Cardiac muscle cell (in vitro differentiated cells and primary cell): ENCODE data around the gene TEX29. TPM values are rescaled to one million over a fixed set of nuclear protein-coding genes. Genes with fewer than 3 reads are reported as not detected.

Source experiments
- DNase-seq, 2 donors: peaks; one replicate each; pipeline versions ENCODE4 v3.0.0 to v3.0.0-alpha.2; 2010 to 2017; ENCODE audit warnings: low read depth in 1 of 2, low spot score in 1 of 2
- H3K27ac ChIP-seq: fragments of 200-600 bp; sonication (generic); 2 replicates; pipeline ENCODE4 v1.5.1; 2016
- H3K27me3 ChIP-seq: fragments of 200-600 bp; sonication (generic); 2 replicates; pipeline ENCODE4 v1.6.0; 2016; ENCODE audit warnings: control low read depth
- H3K36me3 ChIP-seq: fragments of 200-600 bp; sonication (generic); 2 replicates; pipeline ENCODE4 v1.5.1; 2016; ENCODE audit warnings: control low read depth
- H3K4me1 ChIP-seq: fragments of 200-600 bp; sonication (generic); 2 replicates; pipeline ENCODE4 v1.8.1; 2017; ENCODE audit warnings: low read depth, mild to moderate bottlenecking, mixed run types
- H3K4me3 ChIP-seq: fragments of 200-600 bp; sonication (generic); 2 replicates; pipeline ENCODE4 v1.5.1; 2016; ENCODE audit warnings: mild to moderate bottlenecking
- H3K9me3 ChIP-seq: fragments of 200-600 bp; sonication (generic); 2 replicates; pipeline ENCODE4 v1.5.1; 2017; ENCODE audit warnings: low read depth, mild to moderate bottlenecking, control low read depth
- CTCF ChIP-seq: IDR thresholded peaks from 2 replicates; pipeline ENCODE4 v1.5.1; 2012; ENCODE audit warnings: low read depth, mild to moderate bottlenecking, low read length
- polyA plus RNA-seq: library from polyadenylated mRNA; unstranded; fragments of >200 nt; fragmentation: Nextera tagmentation; extraction: Ambion mirVana; gene quantifications from 2 replicates; pipeline ENCODE4 v1.2.1, GENCODE V29; 2016
- total RNA-seq: library from RNA; depleted of rRNA; stranded (reverse); fragments of >200 nt; gene quantifications from 2 replicates; pipeline ENCODE4 v1.2.3, GENCODE V29; 2016

TEX29 gene
- total and polyA plus RNA-seq, 2 experiments from 2014 or later = not detected

DNA sequence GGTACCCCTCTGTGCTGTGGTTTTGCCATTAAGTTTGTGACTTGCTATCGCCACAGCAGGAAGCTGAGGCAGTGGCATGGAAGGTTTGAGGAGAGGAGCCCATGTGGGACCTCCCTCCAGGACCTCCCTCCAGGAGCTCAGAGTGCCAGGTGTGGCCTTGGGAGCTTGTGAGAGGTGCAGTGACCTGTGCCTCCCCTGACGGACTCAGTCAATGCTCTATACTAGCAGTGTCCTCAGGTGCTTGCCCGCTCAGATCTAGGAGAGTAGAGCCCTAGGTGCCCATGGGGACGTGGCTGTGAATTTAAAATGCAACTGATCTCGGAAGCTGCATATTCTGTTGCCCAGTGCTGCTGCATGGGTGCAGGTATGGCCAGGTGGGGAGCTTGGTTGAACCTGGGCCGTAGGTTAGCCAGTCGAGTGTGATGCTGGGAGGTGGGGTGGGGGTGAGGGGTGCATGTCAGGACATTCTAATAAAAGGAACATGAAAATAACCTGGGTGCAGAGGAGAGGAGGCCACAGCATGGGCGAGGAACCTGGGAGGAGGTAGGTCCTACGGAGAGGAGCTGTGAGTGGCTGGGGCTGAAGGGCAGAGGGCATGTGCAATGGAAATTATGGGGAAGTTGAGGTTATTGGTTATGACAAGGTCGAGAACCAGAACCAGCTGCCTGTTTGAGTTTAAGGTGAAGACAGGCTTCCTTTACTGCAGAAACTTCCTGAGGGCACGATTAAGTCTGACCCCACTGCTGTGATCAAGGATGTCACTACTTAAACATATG lies 41.6 kb downstream of the TEX29 start:
- DNase-seq = no peak
- no peak for TF ChIP-seq CTCF
- Histone ChIP-seq H3K27me3 (no peaks in the 10 kb centered on the region), H3K9me3 (no peaks in the 10 kb centered on the region), H3K27ac (no peak overlapping the region), H3K36me3 (no peaks in the 10 kb centered on the region), H3K4me1 (no peaks in the 10 kb centered on the region), H3K4me3 (no peak overlapping the region)

- Histone ChIP-seq H3K4me1 (no peaks in the 10 kb centered on the region), H3K27me3 (no peaks in the 10 kb centered on the region), H3K4me3 (no peak overlapping the region), H3K36me3 (no peaks in the 10 kb centered on the region), H3K9me3 (no peaks in the 10 kb centered on the region), H3K27ac (no peak overlapping the region)
- no peak for TF ChIP-seq CTCF
- DNase-seq = no peak
Observed at GRCh38 chr13:111363121-111363520, 42.7 kb downstream of the TEX29 start.

- Histone ChIP-seq H3K27me3 (no peaks in the 10 kb centered on the region), H3K9me3 (no peaks in the 10 kb centered on the region), H3K27ac (no peak overlapping the region), H3K36me3 (no peaks in the 10 kb centered on the region), H3K4me3 (no peak overlapping the region), H3K4me1 (no peaks in the 10 kb centered on the region)
- TF ChIP-seq CTCF = no peak
- DNase-seq = no peak
Observed at GRCh38 chr13:111363591-111363990, 43.1 kb downstream of the TEX29 start.

- DNase-seq = no peak
- H3K27ac ChIP-seq = no peak overlapping the region
Observed at GRCh38 chr13:111365149-111366005, 44.9 kb downstream of the TEX29 start.

GRCh38 chr13:111367340-111367739 lies 46.9 kb downstream of the TEX29 start:
- Histone ChIP-seq H3K4me1 (no peaks in the 10 kb centered on the region), H3K27me3 (no peaks in the 10 kb centered on the region), H3K4me3 (no peak overlapping the region), H3K36me3 (no peaks in the 10 kb centered on the region), H3K27ac (no peak overlapping the region), H3K9me3 (no peaks in the 10 kb centered on the region)
- DNase-seq = no peak
- no peak for TF ChIP-seq CTCF

More at GRCh38 chr13:111365149-111366005, 44.9 kb downstream of the TEX29 start:
- H3K27me3 ChIP-seq = no peaks in the 10 kb centered on the region
- no peaks in the 10 kb centered on the region for H3K4me1 ChIP-seq
- no peak for TF ChIP-seq CTCF
- no peaks in the 10 kb centered on the region for H3K9me3 ChIP-seq
- H3K36me3 ChIP-seq = no peaks in the 10 kb centered on the region
- H3K4me3 ChIP-seq = no peak overlapping the region
